Type B pancreatic cell (in vitro differentiated cells): Measurements from ENCODE around the gene FHOD3. TPM values are rescaled to one million over a fixed set of nuclear protein-coding genes. Genes with fewer than 3 reads are reported as not detected.

Source experiments
- DNase-seq: peaks from one replicate; pipeline ENCODE4 v3.0.0; 2021; ENCODE audit warnings: mixed read lengths; ENCODE audit not compliant: unreplicated experiment; ENCODE audit errors: extremely low spot score
- H3K27ac Mint-ChIP-seq: 2 replicates; pipeline ENCODE4 v1.8.0; 2021; ENCODE audit warnings: mild to moderate bottlenecking, mixed read lengths
- H3K27me3 Mint-ChIP-seq: 2 replicates; pipeline ENCODE4 v1.8.0; 2021; ENCODE audit warnings: mixed read lengths
- H3K36me3 Mint-ChIP-seq: 2 replicates; pipeline ENCODE4 v1.8.0; 2021; ENCODE audit warnings: mixed read lengths
- H3K4me1 Mint-ChIP-seq: one replicate; pipeline ENCODE4 v1.8.0; 2021; ENCODE audit warnings: mixed read lengths; ENCODE audit not compliant: unreplicated experiment
- H3K4me3 Mint-ChIP-seq: 2 replicates; pipeline ENCODE4 v1.8.0; 2021; ENCODE audit warnings: mild to moderate bottlenecking, mixed read lengths
- H3K9me3 Mint-ChIP-seq: 2 replicates; pipeline ENCODE4 v1.8.0; 2021; ENCODE audit warnings: mixed read lengths
- total RNA-seq: library from RNA; stranded (reverse); gene quantifications from 2 replicates; pipeline ENCODE4 v1.2.1, GENCODE V29; 2021; ENCODE audit warnings: low replicate concordance
- TF ChIP-seq, protein P1 (sequence below): fragments of 200-600 bp; sonication (generic); conservative IDR thresholded peaks from 2 replicates; pipeline ENCODE4 v1.5.0; 2021; ENCODE audit warnings: antibody characterized with exemption, mild to moderate bottlenecking

Gene FHOD3
- total RNA-seq, 1 donor from 2014 or later = 5.3 TPM

DNA sequence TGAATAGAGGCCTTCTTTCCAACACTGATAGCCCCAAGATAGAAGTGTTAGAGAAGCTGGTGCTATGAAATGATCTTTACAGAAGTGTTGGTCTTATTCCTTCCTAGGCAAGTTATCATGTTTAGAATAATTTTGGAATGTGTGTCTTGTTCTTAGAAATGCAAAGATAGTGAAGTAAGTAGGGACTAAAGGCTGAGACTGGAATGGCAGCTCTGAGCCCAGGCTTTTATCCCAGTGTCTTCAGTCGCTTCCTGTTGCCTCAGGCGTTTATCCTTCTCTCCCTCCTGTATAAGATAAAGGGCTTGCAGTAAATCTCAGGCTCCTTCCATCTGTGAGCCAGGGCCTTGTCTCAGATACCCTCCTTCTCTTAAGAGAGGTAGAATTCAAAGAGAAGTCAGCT lies 313.1 kb downstream of the FHOD3 start:
- no peaks in the 10 kb centered on the region for H3K36me3 Mint-ChIP-seq
- DNase-seq = no peak
- H3K4me3 Mint-ChIP-seq = no peak overlapping the region
- TF ChIP-seq, protein P1, sequence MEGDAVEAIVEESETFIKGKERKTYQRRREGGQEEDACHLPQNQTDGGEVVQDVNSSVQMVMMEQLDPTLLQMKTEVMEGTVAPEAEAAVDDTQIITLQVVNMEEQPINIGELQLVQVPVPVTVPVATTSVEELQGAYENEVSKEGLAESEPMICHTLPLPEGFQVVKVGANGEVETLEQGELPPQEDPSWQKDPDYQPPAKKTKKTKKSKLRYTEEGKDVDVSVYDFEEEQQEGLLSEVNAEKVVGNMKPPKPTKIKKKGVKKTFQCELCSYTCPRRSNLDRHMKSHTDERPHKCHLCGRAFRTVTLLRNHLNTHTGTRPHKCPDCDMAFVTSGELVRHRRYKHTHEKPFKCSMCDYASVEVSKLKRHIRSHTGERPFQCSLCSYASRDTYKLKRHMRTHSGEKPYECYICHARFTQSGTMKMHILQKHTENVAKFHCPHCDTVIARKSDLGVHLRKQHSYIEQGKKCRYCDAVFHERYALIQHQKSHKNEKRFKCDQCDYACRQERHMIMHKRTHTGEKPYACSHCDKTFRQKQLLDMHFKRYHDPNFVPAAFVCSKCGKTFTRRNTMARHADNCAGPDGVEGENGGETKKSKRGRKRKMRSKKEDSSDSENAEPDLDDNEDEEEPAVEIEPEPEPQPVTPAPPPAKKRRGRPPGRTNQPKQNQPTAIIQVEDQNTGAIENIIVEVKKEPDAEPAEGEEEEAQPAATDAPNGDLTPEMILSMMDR = no peak
- no peak overlapping the region for H3K27ac Mint-ChIP-seq
- peaks cover 10% of the 10 kb centered on the region for H3K4me1 Mint-ChIP-seq
- no peaks in the 10 kb centered on the region for H3K9me3 Mint-ChIP-seq
- H3K27me3 Mint-ChIP-seq = no peaks in the 10 kb centered on the region

DNA sequence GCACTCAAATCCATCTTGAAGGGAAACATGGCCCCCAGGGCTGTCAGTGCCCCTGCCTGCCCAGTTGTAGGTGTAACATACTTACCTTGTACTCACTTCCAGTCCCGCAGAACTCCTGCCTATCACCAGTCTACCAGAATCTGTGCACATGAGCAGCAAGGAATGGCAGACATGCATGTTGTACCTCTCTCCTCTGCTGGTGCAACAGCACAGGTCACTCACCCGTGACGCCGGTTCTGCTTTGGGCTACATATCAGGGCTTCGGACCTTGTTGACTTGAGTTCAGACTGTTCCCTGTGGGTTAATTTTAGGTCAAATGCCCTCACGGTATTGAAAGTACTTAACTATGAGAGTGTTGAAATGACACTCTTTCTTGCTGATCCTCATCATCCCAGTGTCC lies 315.6 kb downstream of the FHOD3 start:
- Mint-ChIP-seq H3K27me3 (no peaks in the 10 kb centered on the region), H3K9me3 (no peaks in the 10 kb centered on the region), H3K4me1 (peaks cover 10% of the 10 kb centered on the region), H3K27ac (no peak overlapping the region), H3K4me3 (no peak overlapping the region), H3K36me3 (no peaks in the 10 kb centered on the region)
- no peak for DNase-seq
- TF ChIP-seq, protein P1 = no peak

DNA sequence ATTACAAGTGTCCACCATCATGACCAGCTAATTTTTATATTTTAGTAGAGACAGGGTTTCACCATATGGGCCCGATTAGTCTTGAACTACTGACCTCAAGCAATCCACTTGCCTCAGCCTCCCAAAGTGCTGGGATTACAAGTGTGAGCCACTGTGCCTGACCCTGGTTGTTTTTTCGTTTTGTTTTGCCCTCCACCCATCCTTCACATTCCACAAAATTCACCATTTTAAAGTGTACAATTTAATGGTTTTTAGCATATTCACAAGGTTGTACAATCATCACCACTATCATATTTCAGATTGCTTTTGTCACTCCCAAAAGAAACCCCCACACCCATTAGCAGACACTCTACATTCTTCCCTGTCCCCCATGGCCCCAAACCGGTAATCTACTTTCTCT lies 316.3 kb downstream of the FHOD3 start:
- Mint-ChIP-seq H3K4me1 (peaks cover 9% of the 10 kb centered on the region), H3K9me3 (no peaks in the 10 kb centered on the region), H3K27ac (no peak overlapping the region), H3K27me3 (no peaks in the 10 kb centered on the region), H3K36me3 (no peaks in the 10 kb centered on the region), H3K4me3 (no peak overlapping the region)
- TF ChIP-seq, protein P1 = no peak
- DNase-seq = no peak

DNA sequence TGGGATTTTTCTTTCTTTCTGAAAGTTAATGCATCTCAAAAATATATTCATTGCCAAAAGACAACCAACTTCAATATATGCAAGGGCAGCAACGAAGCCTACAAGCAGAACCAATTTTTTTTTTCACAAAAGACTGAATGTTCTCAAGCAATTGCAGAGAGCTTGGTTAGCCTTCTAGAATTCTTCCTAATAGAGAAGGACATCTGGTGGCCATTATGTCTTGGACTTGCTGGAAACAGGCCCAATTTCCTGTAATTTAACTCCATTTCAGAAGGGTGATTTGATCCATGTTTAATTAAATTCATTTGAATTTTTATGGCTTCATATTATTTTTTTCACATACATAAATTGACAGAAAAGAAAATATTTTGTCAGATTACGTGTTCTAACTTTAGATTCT lies 323.3 kb downstream of the FHOD3 start:
- Mint-ChIP-seq H3K27ac (no peak overlapping the region), H3K9me3 (peaks cover 4% of the 10 kb centered on the region), H3K36me3 (peaks cover 3% of the 10 kb centered on the region), H3K27me3 (no peaks in the 10 kb centered on the region), H3K4me3 (no peak overlapping the region), H3K4me1 (no peaks in the 10 kb centered on the region)
- DNase-seq = no peak
- TF ChIP-seq, protein P1 = no peak

DNA sequence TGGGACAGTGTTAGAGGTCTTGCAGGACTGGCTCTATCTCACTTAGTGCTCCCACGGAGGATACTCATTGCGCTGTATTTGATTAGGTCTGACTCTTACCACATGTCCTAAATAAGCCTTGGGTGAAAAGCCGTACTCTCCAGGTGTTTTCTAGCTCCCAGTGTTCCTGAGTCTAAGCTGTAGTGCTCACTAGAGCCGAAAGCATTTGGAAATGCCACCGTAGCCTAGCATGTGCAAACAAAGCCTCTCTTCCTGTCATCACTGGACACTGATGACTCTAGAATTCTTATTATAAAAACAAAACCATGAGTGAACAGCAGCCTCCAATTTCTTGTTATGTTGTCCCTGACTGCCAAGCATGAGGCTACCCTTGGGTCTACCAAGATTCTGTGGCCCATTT lies 325.1 kb downstream of the FHOD3 start:
- DNase-seq = no peak
- Mint-ChIP-seq H3K27ac (no peak overlapping the region), H3K9me3 (peaks cover 4% of the 10 kb centered on the region), H3K4me1 (no peaks in the 10 kb centered on the region), H3K4me3 (no peak overlapping the region), H3K27me3 (no peaks in the 10 kb centered on the region), H3K36me3 (peaks cover 3% of the 10 kb centered on the region)
- TF ChIP-seq, protein P1 = no peak

DNA sequence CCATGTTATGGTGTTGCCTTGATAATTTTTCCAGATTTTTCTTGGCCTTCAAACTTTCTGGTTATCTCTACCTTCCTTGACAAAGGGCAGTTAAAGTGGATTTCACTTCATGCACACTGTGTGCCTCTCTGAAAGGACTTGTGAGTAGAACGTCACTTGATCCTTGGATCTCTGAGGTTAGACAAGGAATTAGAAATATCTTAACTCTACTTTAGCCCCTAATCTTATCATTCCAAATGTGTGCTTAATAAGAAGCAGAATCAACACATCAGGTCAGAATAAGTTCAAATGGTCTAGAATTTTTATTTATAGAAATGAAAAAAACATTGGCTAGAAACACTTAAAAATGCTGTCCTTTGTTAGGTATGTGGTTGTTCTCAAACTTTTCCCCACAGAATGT lies 325.6 kb downstream of the FHOD3 start:
- H3K27me3 Mint-ChIP-seq = no peaks in the 10 kb centered on the region
- no peaks in the 10 kb centered on the region for H3K4me1 Mint-ChIP-seq
- no peak for DNase-seq
- H3K36me3 Mint-ChIP-seq = peaks cover 3% of the 10 kb centered on the region
- peaks cover 4% of the 10 kb centered on the region for H3K9me3 Mint-ChIP-seq
- H3K27ac Mint-ChIP-seq = no peak overlapping the region
- TF ChIP-seq, protein P1 = no peak
- no peak overlapping the region for H3K4me3 Mint-ChIP-seq
